ENCODE results near the gene IGFL4.

IGFL4 gene

DNA sequence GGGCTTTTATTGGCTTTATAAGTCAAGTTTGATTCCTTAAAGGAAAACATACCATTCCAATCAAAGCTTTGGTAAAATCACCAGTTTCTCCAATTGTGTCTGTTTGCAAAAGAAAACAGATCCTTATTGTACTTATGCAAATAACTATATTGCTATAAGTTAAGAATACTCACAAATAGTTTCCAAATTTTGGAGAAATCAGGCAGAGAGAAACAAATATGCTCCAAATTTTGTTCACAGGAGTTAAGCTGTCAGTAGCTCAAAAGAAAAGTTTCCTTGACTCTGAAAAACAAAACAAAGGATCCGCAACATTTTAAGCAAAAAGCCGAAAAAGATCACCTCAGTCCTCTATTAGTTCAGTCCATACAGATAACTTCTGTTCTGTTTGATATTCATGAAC lies 19.2 kb upstream of the IGFL4 start:
- no peak for DNase-seq

DNA sequence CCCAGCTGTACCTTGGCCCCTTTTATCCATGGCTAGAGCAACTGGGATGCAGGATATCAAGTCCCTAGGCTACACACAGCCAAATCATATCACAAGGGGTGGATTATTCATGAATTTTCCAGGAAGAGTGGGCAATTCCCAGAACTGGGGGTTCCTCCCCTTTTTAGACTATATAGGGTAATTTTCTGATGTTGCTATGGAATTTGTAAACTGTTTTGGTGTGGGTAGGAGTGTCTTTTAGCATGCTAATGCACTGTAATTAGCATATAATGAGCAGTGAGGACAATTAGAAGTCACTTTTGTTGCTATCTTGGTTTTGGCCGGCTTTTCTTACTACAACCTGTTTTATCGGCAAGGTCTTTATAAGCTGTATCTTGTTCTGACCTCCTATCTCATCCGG lies 18.0 kb upstream of the IGFL4 start:
- no peak for DNase-seq

DNA sequence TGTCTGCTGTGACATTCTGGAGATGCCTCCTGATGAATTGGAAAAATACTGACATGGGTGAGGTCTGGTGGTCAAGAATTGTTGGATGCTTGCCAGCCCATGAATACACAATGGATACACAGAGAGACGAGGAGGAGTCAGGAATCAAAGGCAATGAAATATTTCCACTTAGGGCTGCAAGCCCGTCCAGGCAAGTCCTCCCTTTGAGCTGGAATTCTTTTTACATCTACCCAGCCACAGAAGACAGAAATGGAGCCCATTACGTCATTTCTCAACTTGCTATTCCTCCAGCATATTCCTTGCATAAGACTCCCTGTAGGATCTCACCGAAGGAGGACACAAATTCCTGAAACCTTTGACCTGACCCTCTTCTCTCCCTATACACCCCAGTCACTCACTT lies 15.7 kb upstream of the IGFL4 start:
- no peak for DNase-seq

DNA sequence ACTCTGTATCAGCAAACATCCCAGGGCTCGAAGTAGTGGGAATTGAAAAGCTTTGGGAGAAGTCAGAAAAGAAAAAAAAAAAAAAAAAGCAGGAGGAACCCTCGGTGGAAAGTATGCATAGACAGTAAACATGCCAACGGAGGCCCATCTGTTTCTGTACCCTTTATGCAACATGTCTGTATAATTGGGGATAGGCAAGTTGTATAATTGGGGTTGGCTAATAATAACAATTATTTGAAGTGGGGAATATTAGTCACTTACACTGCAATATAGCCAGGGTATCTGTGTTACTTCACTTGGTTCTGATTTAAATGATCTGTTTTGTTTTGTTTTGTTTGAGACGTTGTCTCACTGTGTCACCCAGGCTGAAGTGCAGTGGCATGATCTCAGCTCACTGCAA lies 12.1 kb upstream of the IGFL4 start:
- no peak for DNase-seq

DNA sequence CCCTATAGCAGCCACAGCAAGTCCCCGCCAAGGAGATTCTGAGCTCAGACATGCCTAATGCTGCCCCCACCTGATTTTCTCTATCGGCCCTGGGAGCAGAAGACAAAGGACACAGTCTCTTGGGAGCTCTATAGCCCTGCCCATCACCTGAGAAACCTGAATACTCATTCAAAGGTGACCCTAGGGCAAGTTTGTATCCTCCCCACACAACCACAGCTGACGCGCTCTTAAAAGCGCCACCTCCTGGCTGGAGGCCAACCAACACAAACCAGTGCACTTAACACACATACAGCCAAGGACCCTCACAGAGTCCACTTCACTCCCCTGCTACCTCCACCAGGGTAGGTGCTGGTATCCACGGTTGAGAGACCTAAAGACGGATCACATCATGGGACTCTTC lies 8.8 kb upstream of the IGFL4 start:
- DNase-seq, result no peak

DNA sequence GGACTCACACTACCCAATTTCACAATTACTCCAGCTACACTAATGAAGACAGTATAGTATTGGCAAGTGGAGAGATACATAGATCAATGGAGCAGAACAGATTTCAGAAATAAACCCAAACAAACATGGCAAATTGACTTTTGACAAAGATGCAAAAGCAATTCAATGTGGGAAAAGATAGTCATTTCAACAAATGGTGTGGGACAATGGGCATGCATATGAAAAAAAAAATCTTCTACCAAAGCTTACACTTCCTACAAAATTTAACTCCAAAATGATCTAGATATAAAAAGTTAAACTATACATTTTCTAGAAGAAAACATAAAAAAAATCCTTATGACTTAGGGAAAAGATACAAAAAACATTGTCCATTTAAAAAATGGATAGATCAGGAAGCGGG lies 2.7 kb upstream of the IGFL4 start:
- DNase-seq, result no peak

DNA sequence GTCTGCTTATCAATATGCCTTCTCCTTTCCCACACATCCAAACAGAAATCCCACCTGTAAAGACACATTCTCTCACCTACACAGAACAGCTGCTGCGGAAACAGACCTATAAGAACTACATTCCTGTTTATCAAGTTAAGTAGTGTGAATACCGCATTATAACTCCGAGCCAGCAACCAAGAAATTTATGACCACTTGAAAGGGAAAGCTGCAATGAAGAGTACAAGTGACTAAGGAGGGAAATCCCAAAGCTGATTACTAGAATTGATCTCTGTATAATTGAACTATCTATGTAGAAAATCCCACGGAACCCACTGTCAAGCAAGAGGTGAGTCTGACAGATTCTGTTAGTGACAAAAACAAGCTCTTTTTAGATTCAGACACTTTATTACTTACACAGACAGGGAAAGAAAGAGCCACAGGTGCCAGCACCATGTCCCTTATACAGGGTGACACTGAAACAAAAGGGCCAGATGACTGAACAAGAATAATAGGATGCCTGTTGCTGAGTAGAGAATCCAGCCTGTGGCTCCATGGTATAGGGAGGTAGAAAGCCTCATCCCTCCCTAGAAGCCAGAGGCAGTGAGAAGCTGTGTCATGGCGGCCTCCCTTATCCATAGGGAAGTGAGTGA lies 1.6 kb upstream of the IGFL4 start:
- DNase-seq, result no peak

DNA sequence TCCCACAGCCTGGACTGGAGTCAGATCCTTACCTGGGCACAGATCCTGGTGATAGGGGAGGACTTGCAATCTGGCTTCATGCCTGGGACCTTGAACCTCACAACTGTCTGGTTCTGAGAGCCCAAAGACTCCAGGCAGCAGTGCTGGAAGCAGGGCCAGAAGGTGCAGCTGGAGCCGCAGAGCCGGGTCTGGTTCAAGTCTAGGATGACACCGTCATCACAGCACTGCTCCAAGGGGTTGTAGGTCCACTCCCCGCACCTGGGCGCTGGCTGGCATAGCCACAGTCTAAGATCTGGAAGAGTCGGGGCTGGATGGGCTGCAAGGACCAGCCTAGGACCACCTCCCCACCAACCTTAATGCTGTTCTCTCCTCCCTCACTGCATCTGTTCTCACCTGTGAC lies 677 bp downstream of the IGFL4 start:
- DNase-seq, result no peak

DNA sequence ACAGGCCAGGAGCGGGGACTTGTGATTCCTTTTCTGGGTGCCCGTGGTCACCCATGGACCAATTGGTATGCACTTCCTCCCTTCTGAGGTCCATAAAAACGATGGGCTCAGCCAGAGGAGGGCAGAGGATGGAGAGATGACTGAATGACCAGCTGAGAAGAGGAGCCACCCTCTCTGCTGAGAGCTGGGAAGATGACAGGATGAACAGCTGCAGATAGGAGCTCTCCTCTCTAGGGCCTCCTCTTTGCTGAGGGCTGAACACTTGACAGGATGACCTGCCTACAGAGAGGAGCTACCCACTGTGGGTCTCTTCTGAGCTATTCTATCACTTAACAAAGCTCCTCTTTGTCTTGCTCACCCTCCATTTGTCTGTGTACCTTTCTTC lies 4.1 kb downstream of the IGFL4 start:
- no peak for DNase-seq

DNA sequence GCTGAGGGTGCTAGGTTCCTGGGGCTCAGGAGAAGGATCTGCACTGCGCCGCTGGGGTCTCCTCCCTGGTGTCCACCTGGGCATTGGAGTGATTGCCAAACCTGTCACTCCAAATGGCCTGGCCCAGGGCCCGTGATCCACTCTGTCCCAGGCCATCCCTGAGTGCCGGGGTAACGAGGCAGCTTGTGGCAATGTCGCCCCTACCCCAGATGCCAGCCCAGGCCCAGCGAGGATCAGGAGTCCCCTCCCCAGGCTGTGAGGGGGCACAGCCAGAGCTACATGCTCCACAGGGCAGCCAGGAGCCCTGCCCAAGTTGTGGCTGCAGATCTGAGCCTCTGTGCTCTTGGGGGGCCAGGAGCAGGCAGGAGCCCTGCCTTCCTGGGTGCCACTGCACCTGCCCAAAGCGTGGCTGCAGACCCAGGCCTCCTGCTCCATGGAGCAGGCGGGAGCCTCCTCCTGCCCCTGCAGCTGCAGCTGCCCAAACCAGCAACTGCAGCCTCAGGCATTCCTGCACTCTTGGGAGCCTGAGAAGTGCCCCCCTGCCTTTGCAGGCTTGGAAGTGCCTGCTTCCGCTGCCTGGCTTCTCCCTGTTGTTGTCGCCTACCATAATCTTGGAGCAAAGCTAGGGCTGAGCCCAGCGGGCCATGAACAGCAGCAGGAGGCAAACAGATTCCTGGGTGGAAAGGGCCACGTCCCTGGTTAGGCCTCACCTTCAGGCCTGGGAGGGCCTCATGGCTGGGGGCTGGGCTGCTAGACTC lies 4.6 kb downstream of the IGFL4 start:
- no peak for DNase-seq

DNA sequence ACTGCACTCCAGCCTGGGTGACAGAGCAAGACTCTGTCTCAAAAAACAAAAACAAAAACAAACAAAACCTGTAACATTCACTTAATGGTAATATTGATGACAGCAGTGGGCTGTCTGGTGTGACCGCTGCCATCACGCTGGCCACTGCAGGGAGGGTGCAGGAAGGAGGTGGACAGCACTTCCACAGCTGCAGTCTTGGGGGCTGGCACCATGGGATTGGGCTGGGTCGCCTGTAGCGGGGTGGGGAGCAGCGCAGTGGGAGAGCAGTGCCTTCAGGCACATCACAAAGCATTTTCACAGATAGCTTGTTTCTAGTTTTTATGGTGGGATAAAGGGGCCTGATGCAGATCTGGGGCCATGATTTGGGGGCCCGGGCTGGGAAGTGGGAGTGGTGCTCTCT lies 5.3 kb downstream of the IGFL4 start:
- no peak for DNase-seq

DNA sequence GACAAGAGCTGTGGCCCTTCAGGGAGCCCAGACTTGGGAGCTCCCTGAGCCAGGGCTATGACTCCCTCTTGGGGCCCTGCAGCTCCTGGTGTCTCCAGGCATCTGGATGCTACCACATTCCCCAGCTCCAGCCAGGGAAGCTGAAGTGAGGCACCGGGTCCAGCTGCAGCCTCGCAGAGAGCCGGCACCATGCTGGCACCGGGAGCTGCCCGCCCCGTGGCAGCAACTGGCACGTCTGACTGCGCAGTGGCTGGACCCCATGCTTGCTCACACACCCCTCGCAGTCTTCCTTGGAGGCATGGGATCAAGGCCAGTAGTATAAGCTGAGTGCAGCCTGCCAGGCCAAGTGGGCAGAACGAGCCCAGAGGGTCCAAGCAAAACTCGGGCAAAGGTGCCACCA lies 7.4 kb downstream of the IGFL4 start:
- DNase-seq, result no peak

DNA sequence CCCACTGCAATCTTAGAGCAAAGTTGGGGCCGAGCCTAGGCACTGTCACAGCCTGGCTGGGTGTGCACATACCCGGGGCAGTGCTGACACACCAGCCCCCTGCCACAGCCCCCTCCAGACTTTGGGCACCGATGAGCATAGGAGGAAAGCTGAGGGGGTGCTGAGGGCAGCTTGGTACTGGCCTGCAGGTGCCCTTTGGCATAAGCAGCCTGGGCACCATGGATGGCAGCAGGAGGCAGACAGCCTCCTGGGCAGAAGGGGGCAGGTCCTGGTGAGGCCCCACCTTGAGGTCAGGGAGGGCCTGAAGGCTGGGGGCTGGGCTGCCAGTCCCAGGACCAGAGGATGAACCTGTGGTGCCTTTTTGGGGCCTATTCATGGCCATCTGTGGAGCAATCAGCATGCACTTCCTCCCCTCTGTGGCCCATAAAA lies 8.2 kb downstream of the IGFL4 start:
- DNase-seq, result no peak

DNA sequence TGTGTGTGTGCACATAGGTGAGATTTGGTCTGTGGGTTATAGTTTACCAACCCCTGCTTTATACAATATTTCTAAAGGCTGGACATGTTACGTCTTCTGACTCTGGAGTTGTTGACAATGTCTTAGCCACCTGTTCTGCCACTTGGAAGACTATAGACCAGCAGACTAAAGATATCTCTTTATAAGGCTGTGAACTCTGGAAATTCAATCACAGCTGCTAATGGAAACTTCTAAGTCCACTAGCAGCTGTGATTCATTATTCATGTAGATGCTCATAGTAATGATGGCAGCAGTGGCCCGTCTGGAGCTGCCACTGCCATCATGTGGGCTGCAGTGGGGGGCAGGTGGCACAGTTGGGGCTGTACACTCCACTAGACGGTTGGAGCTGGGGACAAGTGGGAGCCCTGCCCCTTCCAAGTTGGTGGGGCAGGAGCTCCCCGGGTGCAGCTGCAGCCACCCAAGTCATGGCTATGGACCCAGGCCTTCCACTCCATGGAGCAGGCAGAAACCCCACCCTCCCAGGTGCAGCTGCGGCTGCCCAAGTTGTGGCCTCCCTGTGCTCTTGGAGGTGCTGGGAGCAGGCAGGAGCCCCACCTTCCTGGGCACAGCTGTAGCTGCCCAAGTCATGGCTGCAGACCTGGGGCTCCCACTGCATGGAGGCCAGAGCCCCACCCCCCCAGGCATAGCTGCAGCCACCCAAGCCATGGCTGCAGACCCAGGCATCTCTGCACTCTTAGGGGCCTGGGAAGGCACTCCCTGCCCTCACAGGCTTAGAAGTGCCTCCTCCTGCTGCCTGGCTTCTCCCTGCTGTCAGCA lies 8.8 kb downstream of the IGFL4 start:
- DNase-seq, result no peak

DNA sequence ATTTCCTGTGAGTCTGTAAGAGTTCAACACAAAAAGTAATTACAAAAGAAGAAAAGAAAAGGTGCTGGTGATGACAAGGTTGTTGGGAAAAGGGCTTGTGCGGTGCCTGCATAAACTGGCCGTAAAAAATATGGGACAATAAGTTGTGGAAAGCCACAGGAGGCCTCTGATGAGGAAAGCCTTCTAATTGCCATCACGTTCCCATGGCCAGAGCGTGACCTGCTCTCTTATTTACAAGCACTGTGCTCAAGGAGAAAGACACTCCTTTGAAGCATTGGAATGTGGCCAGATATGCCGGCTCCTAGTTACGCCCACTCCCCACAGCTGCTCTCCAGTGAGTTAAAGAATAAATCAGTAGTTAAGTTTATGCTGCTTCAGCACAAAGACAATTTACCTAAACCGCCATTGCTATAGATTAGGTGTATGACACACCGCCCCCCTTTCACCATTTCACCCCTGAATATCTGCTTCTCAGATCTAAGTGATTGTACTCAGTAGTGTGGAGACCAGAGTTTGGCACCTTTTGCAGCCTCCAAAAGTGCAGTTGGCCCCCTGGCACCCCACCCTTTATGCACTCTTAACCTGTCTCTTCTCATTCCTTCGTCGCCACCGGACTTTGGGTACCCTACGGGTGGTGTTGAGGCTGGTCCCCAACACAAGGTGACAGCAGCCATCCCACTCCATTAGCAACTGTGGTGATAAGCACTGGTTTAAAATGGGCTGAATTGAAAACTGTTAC lies 9.8 kb downstream of the IGFL4 start:
- no peak for DNase-seq

DNA sequence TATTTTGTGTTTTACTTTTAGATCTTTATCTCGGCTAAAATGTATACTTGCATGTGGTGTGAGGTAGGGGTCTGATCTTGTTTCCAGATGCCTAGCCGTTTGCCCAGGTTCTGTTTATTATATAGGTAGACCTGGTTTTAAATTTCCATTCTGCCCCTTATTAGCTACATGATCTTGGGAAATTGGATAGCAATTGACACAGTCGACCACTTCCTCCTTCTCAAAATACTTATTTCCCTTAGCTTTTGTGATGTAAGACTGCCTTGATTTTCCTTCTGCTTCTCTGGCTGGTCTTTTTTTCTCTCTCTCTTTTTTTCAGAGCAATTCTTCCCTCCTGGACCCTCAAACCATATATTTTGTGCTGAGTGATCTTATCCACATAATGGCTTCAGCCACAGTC lies 15.0 kb downstream of the IGFL4 start:
- no peak for DNase-seq

DNA sequence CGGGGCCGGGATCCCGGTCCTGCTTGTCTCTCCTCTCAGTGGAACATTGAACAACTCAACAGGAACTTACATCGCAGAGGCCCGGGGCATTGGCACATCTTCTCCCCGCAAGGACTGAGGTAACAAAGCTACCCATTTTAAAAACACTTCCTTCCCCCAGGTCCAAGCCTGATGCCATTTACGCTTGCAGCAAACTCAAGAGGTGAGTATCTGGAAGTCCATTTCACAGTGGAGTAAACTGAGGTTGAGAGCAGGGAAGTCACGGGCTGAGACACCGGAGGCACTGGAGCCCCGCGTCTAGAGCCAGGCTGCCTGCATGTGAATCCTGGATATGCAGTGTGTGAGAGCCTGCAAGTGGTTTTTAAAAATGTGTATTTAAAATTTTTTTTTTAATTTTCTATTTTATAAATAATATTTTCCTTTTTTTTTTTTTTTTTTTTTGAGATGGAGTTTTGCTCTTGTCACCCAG lies 17.5 kb downstream of the IGFL4 start:
- no peak for DNase-seq

DNA sequence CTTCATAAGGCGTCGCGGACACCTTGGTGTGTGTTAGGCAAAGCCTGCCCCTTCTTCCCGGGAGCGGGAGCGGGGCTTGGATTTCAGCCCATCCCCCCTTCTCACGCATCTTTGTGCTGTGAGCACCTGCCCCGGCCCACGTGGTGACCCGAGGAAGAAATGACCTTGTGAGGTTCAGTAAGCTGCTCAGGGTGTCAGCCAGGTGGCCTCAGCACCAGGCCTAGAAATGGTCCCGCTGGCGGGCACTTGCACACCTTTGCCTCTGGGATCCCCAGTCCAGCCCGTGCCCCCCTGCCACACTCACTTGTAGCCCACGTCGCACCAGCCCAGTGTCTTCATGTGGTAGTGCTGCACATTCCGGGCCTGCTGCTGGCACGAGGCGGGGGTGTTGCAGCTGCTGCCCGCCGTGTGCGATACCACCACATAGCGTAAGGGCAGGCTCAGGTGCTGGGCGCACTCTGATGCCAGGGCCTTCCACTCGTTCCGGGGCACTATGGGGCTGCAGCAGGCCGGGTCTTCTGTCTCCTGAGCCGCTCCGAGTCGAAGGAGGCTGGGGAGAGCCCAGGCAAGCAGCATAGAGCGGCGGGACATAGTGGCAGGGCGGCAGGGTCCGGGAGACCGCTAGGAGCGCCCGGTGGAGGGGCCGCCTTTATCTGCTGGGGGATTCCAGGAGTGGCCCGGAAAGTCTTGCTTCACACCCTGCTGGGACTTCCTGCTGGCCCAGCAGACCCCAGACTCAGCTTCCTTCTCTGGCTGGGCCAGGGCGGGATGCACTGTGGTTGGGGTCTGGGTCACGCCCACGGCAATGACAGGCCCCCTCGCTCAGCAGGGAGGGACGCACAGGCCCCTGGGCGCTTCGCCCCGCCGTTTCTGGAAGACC lies 18.1 kb downstream of the IGFL4 start, which contains the start of gene PGLYRP1:
TSS of gene PGLYRP1 (minus strand) at position 623 of the 880 bp plus-strand sequence. CDS start at position 591, 32 bp downstream.
- DNase-seq, result no peak

DNA sequence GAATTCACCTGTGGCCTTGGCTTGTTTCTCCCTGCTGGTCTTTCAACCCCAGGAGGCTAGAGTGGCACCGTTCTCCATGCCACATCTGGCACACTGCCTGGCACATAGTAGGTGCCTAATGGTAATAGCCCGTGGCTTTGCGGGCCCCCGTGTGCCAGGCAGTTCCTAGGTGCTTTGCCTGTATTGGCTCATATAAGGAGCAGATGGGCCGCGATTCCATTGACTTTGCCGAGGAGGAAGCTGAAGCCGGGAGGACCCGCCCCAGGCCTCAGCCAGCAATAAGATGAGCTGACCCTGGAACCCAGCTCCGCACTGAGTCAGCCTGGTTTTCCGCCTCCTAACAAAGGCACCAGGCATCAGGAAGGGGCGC lies 18.8 kb downstream of the IGFL4 start:
- DNase-seq, result no peak

DNA sequence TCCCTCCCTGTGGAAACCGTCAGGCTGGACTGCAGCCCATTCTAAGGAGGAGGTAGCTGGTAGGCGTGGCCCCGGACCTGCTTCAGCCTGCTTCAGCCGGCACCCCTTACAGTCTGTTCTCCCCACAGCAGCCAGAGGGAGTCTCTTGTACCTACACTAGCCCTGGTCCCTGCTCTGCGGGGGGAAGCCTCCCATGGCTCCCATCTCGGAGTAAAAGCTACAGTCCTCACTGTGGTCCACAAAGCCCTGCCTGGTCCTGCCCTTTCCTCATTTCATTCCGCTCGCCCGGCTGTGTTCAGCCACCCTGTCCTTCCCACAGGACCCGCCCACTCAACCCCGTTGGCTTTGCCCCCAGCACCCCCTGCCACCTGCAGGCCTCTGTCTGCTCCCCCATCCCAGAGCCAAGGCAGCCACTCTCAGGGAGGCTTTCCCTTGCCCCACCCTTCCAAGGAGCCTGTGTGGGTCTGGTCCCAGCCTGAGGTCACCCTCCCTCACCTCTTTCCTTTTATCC lies 19.2 kb downstream of the IGFL4 start:
- DNase-seq, result no peak

DNA sequence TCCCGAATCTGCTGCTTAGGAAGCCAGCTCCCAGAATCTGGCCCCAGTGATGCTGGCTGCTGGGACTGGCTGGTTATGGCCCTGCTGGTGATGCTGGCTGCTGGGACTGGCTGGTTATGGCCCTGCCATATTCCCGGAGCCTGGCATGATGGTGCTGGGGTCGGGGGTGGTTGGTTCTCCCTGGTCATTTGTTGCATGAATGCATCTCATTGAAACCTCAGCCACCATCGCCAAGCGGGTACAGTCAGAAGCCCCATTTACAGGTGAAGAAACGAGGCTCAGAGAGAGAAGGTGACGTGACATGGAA lies 20.0 kb downstream of the IGFL4 start:
- no peak for DNase-seq

DNA sequence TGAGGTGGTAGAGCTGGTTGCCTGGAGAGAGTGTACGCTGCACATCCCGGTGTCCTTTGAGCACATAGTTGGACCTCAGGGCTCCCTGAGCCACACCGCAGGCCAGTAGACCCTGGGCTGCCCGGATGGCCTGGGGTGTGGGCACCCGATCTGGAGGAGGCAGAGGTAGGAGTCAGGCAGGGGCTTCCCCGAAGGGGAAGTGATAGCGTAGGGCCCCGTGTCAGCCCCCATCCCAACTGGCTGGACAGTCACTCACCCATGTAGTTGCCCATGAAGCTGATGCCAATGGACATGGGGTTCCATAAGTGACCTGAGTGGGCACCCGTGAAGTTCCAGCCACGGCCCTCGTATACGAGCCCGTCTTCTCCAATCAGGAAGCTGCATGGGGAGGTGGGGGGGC lies 21.5 kb downstream of the IGFL4 start:
- DNase-seq, result no peak

All from SHP77 treated with DMSO at 0.1 percent for 48 hours (cell line).